NCI-H82 (cell line): ENCODE data around the gene DNMBP.
A peak's percentile ranks its signal among the peaks of the same experiment; 100 is the strongest.
"Not testable (repeated sequence)": the region's sequence is repeated elsewhere in the genome, so short reads cannot be mapped to it uniquely, and the experiment has no call there.

Experiments
- DNase-seq: peaks from one replicate; lab custom pipeline; 2025; lab: John Stamatoyannopoulos, UW

The DNMBP gene

GRCh38 chr10:99946051-99946450, 63.7 kb downstream of the DNMBP start:
- not testable (repeated sequence) for DNase-seq

GRCh38 chr10:99945263-99945662, 64.5 kb downstream of the DNMBP start:
- no peak for DNase-seq

- no peak for DNase-seq
These were observed 64.9 kb downstream of the DNMBP start for GRCh38 chr10:99944860-99945259.

GRCh38 chr10:99943908-99944307, 65.8 kb downstream of the DNMBP start:
- no peak for DNase-seq

- no peak for DNase-seq
These were observed 67.6 kb downstream of the DNMBP start for GRCh38 chr10:99941942-99942820.

GRCh38 chr10:99938563-99938962, 71.2 kb downstream of the DNMBP start:
- DNase-seq: no peak

- no peak for DNase-seq
These were observed 72.1 kb downstream of the DNMBP start for GRCh38 chr10:99937630-99938029.

GRCh38 chr10:99932203-99932957, 77.4 kb downstream of the DNMBP start:
- not testable (repeated sequence) for DNase-seq

GRCh38 chr10:99930731-99931550, 78.8 kb downstream of the DNMBP start:
- peak; percentile 42 for DNase-seq

- no peak for DNase-seq
These were observed 80.4 kb downstream of the DNMBP start for GRCh38 chr10:99929360-99929759.

GRCh38 chr10:99927721-99928280, 81.9 kb downstream of the DNMBP start:
- DNase-seq: no peak

GRCh38 chr10:99926925-99927720, 82.6 kb downstream of the DNMBP start:
- no peak for DNase-seq

GRCh38 chr10:99924451-99925255, 85.1 kb downstream of the DNMBP start:
- DNase-seq: no peak

GRCh38 chr10:99921948-99922347, 87.8 kb downstream of the DNMBP start:
- no peak for DNase-seq

GRCh38 chr10:99920901-99921300, 88.8 kb downstream of the DNMBP start:
- no peak for DNase-seq

GRCh38 chr10:99920486-99920885, 89.3 kb downstream of the DNMBP start:
- DNase-seq: no peak

GRCh38 chr10:99917963-99918825, 91.6 kb downstream of the DNMBP start:
- peak; percentile 44 for DNase-seq

GRCh38 chr10:99916776-99917175, 93.0 kb downstream of the DNMBP start:
- DNase-seq: no peak

- DNase-seq: no peak
These were observed 94.3 kb downstream of the DNMBP start for GRCh38 chr10:99915414-99915813.
